Stomach (tissue), 9 donors: ENCODE results near the gene FOXN4. TPM values are rescaled to one million over a fixed set of nuclear protein-coding genes. Genes with fewer than 3 reads are reported as not detected.

Experiments
- DNase-seq, 2 donors: peaks; one replicate each; pipeline versions ENCODE4 v3.0.0 to v3.0.0-alpha.2; 2013 to 2019
- H3K27ac ChIP-seq, 5 donors: fragments of 200-600 bp in 4 of 5; sonication (generic) in 4 of 5; one replicate each; pipeline ENCODE4 v1.5.1; 2013 to 2019; ENCODE audit warnings: mild to moderate bottlenecking in 1 of 5, moderate library complexity in 1 of 5
- H3K27me3 ChIP-seq, 3 donors: fragments of 200-600 bp; sonication (generic); one replicate each; pipeline ENCODE4 v1.5.1; 2017 to 2019; ENCODE audit warnings: mixed run types in 1 of 3
- H3K36me3 ChIP-seq, 4 donors: fragments of 200-600 bp; sonication (generic); 1 replicate in 3 of 4; 2 replicates in 1 of 4; pipeline ENCODE4 v1.5.1; 2016 to 2019
- H3K4me1 ChIP-seq, 4 donors: fragments of 200-600 bp; sonication (generic); one replicate each; pipeline ENCODE4 v1.5.1; 2016 to 2019
- H3K4me3 ChIP-seq, 4 donors: fragments of 200-600 bp; sonication (generic) in 3 of 4; one replicate each; pipeline ENCODE4 v1.5.1; 2016 to 2019; ENCODE audit warnings: mild to moderate bottlenecking in 1 of 4
- H3K9me3 ChIP-seq, 4 donors: fragments of 200-600 bp; sonication (generic); one replicate each; pipeline ENCODE4 v1.5.1; 2016 to 2019
- EP300 ChIP-seq: sonication (generic); formaldehyde crosslinking; IDR thresholded peaks from one replicate; pipeline ENCODE4 v1.6.1; 2017; ENCODE audit warnings: antibody characterized with exemption
- POLR2A ChIP-seq, 4 donors: fragments of 450-650 bp; IDR thresholded peaks; one replicate each; pipeline ENCODE4 v1.6.1; 2016; ENCODE audit warnings: antibody characterized with exemption in 4 of 4, control low read depth in 2 of 4, mild to moderate bottlenecking in 1 of 4, moderate library complexity in 1 of 4
- POLR2AphosphoS5 ChIP-seq, 3 donors: sonication (generic); formaldehyde crosslinking; IDR thresholded peaks; one replicate each; pipeline ENCODE4 v1.6.1; 2016; ENCODE audit warnings: antibody characterized with exemption in 3 of 3
- WGBS, 5 donors: extraction: QIAGEN DNeasy Blood & Tissue Kit in 3 of 5; methylation state at CpG; one replicate each; pipeline versions ENCODE4 v1.1.5 to v1.1.7; 2013 to 2018; 5-methylcytosine and 5-hydroxymethylcytosine counted together
- intact Hi-C: fragments of 100-400 bp; cut with DNase I; formaldehyde crosslinking; loops from one replicate; pipeline ENCODE4 v1.15.1; 2023; ENCODE audit warnings: low total_unique reads
- polyA plus RNA-seq, 3 donors: library from polyadenylated mRNA; stranded (reverse); fragments of 200-250 nt; gene quantifications; one replicate each; pipeline ENCODE4 v1.2.3, GENCODE V29; 2013
- total RNA-seq, 5 donors: library from RNA; depleted of rRNA; stranded (reverse); fragments of >200 nt; gene quantifications; one replicate each; pipeline versions ENCODE4 v1.1.0 to v1.2.3, GENCODE V29; 2014 to 2016
- TF ChIP-seq, protein P1 (sequence below), 7 experiments: fragments of 450-650 bp in 4 of 7; fragments of 200-600 bp in 3 of 7; sonication (generic) in 3 of 7; IDR thresholded peaks; one replicate each; pipeline ENCODE4 v1.5.1; 2016 to 2019; ENCODE audit warnings: antibody characterized with exemption in 7 of 7, control low read depth in 2 of 7, mild to moderate bottlenecking in 1 of 7
- donor health status: healthy with polysubstance abuse.
- donor health status: Bipolar disorder and iron deficiency.
- donor health status: healthy.

Gene FOXN4
- total and polyA plus RNA-seq, 8 donors, result not detected

DNA sequence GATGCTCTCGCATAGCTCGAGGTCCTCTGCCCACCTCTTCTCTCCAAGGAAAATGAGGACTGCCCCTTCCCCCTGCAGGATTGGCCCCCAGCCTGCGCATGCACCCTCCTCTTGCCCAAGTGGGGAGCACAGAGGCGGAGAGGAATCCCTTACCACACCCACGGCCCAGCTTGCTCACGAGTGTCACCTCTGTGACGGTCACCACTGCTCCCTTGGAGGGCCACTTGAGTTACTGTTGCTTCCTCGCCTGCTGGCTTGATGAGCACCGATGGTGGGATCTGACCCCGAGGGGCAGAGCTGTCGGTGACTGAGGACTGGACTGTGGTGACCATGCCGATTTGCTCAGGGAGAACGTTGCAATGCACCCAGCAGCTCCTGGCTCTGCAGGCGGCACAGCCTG lies 41.7 kb downstream of the FOXN4 start:
- intact Hi-C loops, result loop anchor here (5.0 kb wide), 1 partner anchor 120 kb away; no protein-coding TSS in a partner anchor
- H3K27me3 ChIP-seq, result no peaks in the 10 kb centered on the region
- H3K4me3 ChIP-seq, result no peak overlapping the region
- TF ChIP-seq, protein P1, sequence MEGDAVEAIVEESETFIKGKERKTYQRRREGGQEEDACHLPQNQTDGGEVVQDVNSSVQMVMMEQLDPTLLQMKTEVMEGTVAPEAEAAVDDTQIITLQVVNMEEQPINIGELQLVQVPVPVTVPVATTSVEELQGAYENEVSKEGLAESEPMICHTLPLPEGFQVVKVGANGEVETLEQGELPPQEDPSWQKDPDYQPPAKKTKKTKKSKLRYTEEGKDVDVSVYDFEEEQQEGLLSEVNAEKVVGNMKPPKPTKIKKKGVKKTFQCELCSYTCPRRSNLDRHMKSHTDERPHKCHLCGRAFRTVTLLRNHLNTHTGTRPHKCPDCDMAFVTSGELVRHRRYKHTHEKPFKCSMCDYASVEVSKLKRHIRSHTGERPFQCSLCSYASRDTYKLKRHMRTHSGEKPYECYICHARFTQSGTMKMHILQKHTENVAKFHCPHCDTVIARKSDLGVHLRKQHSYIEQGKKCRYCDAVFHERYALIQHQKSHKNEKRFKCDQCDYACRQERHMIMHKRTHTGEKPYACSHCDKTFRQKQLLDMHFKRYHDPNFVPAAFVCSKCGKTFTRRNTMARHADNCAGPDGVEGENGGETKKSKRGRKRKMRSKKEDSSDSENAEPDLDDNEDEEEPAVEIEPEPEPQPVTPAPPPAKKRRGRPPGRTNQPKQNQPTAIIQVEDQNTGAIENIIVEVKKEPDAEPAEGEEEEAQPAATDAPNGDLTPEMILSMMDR (IDR thresholded peaks at IDR 0.05), result no peak
- TF ChIP-seq POLR2AphosphoS5 (IDR thresholded peaks at IDR 0.05), result no peak
- TF ChIP-seq EP300, result no peak
- no peak for TF ChIP-seq POLR2A (IDR thresholded peaks at IDR 0.05)
- peaks cover 37 to 88% (median 68%) of the 10 kb centered on the region in 4 donors for H3K36me3 ChIP-seq
- H3K4me1 ChIP-seq, result no peaks in the 10 kb centered on the region
- no peak overlapping the region for H3K27ac ChIP-seq
- DNase-seq, result no peak
- 90 to 95% (median 92%) methylated on average over 6 to 14 of the region's 14 CpGs for WGBS, 5 donors
- H3K9me3 ChIP-seq, result peaks cover 0 to 5% (median 2%) of the 10 kb centered on the region in 4 donors

DNA sequence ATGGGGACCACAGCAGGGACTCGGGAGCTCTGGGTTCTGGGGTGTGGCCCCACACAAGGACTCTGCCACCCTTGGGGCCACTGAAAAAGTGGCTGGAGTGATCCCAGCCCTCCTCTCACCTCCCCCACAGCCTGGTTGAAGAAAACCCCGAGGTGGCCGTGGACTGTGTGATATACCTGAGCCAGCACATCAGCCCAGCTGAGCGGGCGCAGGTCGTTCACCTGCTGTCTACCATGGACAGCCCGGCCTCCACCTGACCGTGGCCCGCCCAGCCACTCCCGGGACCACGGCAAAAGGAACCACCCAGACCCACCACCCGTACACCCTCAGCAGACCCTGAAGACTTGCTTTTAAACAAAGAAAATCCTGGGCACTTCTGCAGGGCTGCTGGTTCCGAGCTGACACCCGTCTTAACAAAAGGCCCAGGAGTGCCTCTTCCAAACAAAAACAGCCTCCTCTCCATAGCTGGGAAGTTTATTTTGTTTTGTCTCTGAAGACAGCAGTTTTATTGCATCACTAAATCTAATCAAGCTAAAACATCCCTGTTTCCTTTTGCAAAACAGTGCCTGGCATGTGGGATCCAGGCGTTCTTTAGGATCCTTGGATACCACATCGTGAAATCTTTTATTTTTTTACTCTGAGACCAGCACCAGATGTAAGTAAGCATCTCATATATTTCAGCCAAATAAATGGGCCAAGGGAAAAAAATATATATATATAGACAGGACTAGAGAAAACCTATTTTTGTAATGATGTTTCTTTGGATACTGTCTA lies 42.8 kb downstream of the FOXN4 start:
- Histone ChIP-seq H3K27me3 (no peaks in the 10 kb centered on the region), H3K9me3 (peaks cover 0 to 5% (median 2%) of the 10 kb centered on the region in 4 donors), H3K36me3 (peaks cover 40 to 98% (median 78%) of the 10 kb centered on the region in 4 donors), H3K4me1 (no peaks in the 10 kb centered on the region), H3K4me3 (no peak overlapping the region), H3K27ac (no peak overlapping the region)
- DNase-seq, result no peak
- WGBS, 5 donors, result 84 to 89% (median 87%) methylated on average over 16 of the region's 16 CpGs
- intact Hi-C loops, result loop anchor here (5.0 kb wide), 1 partner anchor 121 kb away; no protein-coding TSS in a partner anchor
- no peak for TF ChIP-seq POLR2AphosphoS5 (IDR thresholded peaks at IDR 0.05)
- TF ChIP-seq EP300, result no peak
- TF ChIP-seq POLR2A (IDR thresholded peaks at IDR 0.05), result no peak
- TF ChIP-seq, protein P1 (IDR thresholded peaks at IDR 0.05), result no peak

DNA sequence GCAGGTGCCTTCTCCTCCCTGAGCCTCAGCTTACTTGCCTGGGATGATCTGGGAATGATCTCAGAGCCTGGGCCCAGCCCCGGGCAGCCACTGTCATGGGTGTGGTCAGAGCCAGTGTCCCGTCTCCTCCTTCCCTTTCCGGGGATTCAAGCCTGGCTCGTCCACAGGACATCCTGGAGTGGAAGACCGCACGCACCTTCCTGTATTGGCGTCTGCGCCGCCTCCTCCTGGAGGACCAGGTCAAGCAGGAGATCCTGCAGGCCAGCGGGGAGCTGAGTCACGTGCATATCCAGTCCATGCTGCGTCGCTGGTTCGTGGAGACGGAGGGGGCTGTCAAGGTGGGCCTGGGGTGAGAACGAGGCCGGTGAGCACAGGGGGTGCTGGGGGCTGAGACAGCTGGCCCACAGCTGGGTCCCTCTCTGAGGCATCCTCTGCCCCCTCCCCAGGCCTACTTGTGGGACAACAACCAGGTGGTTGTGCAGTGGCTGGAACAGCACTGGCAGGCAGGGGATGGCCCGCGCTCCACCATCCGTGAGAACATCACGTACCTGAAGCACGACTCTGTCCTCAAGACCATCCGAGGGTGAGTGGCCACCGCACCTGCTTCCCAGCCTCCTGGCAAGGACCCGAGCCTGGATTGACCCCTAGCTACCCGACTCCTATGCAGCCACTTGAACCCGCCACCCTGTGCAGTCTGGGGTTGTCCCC lies 44.0 kb downstream of the FOXN4 start:
- no peak overlapping the region for H3K4me3 ChIP-seq
- TF ChIP-seq POLR2AphosphoS5 (IDR thresholded peaks at IDR 0.05), result no peak
- TF ChIP-seq POLR2A (IDR thresholded peaks at IDR 0.05), result no peak
- TF ChIP-seq EP300, result no peak
- TF ChIP-seq, protein P1 (IDR thresholded peaks at IDR 0.05), result no peak
- no peak for DNase-seq
- WGBS, 5 donors, result 90 to 97% (median 94%) methylated on average over 16 to 27 of the region's 27 CpGs
- no peaks in the 10 kb centered on the region for H3K27me3 ChIP-seq
- H3K4me1 ChIP-seq, result no peaks in the 10 kb centered on the region
- peak overlapping the region in 1 of 5 donors; percentile 23 for H3K27ac ChIP-seq
- intact Hi-C loops, result loop anchor here (5.0 kb wide), 1 partner anchor 122 kb away; no protein-coding TSS in a partner anchor
- H3K9me3 ChIP-seq, result peaks cover 0 to 5% (median 2%) of the 10 kb centered on the region in 4 donors
- H3K36me3 ChIP-seq, result peaks cover 52 to 98% (median 90%) of the 10 kb centered on the region in 4 donors
